HG02973 (cell line): ENCODE measurements around the gene SERPING1.

Experiments used
- ATAC-seq: cut with Tn5 transposase; IDR thresholded peaks from one replicate; pipeline ENCODE4 v1.9.1; 2021; ENCODE audit warnings: moderate library complexity; ENCODE audit not compliant: unreplicated experiment

Gene SERPING1

DNA sequence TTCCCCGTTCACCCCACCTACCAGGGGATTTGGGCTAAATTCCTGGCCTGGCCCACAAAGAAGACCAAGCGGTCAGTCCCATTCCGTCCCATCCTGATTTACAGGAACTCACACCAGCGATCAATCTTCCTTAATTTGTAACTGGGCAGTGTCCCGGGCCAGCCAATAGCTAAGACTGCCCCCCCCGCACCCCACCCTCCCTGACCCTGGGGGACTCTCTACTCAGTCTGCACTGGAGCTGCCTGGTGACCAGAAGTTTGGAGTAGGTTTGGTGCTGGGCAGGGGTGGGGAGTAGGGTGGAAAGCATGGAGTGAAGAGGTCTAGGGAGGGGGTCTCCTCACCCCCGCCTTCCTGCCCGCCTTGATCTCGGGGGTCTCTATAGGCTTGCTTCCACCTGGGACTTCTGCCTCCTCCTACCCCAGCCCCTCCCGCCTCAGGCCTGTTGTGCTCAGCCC is at the start of gene SERPING1:
Gene SERPING1 (plus strand): TSS at position 225 of the 455 bp plus-strand sequence. CDS start 586 bp downstream, outside the sequence.
- no peak for ATAC-seq

DNA sequence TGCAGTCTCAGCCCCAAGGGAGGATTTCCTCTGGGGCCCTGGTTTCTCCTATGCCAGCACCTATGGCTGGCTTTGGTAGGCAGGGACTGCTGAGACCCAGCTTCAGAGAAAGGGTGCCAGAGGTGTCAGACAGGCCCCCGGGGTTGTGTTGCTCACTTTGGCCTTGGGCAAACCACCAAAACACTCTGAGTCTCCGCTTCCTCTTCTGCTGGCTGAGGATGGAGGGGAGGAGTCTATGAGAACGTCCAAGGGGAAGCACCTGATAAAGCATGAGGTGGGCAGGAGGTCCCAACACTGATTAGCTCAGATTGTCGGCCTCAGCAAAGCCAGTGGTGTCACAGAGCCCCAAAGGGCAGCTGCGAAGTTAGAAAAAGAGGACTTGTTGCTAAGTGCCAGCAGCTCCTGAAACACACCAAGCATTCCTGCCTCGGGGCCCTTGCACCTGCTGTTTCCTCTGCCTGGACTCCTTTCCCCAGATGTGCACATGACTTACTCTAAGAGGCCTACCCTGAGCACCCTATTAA is 49.6 kb upstream of the SERPING1 start:
- ATAC-seq = peak; percentile 89

DNA sequence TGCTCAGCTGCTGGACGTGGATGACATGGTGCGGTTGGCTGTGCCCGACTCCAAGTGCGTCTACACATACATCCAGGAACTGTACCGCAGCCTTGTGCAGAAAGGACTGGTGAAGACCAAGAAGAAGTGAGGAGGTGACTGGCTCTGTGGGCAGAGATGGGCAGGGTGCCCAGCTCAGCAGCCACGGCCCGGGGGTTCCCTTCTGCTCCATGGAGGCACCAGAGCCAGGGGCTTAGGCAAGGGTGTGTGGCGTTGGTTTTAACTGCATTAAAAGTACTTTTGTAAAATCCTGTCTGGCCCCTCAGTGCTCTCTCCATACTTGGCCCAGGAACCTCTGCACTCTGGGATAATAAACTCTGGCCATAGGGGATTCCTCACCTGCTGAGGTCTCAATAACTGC is 47.5 kb upstream of the SERPING1 start:
- no peak for ATAC-seq

DNA sequence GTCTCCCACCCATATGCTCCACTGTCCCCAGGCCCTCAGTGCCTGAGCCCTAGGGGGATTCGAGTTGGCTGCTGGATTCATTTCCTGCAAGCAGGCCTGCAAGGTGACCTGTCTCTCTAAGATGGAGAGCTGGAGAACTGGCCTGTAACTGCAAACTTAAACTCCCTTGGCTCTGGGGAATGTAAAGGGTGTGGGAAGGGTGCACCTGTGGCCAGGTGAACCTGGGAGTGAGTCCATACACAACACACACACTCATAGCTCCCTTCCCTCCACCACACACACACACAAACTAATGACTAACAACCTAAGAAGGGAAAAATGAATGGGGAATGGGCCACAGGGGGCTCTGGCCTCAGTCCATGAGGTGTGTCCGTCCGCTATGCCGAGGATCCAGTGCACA is 45.5 kb upstream of the SERPING1 start:
- ATAC-seq = no peak

DNA sequence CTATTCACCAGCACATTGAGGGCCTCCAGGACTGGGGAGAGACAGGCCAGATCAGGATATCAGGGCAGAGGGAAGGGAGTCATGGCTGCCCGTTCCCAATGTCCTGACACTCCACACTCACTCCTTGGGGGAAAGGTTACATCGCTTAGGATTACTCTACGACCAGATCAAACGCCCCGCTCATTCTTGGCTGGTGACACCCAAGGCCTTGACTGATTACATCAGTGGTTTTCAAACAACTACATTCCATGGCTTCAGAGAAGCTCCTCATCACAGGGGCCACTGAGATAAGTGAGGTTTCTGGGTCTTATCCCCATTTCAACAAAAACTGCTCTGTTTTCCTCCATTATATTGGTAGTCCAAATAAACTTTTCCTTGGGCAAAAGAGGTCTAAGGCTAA is 45.0 kb upstream of the SERPING1 start:
- ATAC-seq = no peak

DNA sequence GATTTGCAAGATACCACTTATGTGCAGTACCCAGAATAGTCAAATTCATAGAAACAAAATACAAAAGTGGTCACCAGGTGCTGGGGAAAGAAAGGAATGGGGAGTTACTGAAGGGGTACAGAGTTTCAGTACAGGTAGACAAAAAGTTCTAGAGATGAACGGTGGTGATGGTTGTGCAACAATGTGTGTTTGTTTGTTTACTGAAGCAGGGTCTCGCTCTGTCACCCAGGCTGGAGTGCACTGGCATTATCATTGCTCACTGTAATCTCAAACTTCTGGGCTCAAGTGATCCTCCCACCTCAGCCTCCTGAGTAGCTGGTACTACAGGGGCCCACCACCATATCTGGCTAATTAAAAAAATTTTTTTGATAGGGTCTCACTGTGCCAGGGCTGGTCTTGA is 42.1 kb upstream of the SERPING1 start:
- ATAC-seq = no peak

DNA sequence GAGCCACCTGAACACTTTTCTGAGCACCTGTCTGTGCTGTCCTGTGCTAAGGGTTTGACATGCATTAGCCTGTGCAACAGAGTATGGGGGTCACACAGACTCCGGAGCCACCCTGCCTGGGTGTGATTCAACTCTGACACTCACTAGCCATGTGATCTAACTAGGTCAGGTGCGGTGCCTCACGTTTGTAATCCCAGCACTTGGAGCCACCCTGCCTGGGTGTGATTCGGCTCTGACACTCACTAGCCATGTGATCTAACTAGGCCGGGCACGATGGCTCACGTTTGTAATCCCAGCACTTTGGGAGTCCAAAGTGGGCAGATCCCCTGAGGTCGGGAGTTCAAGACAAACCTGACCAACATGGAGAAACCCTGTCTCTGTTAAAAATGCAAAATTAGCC is 41.4 kb upstream of the SERPING1 start:
- no peak for ATAC-seq

DNA sequence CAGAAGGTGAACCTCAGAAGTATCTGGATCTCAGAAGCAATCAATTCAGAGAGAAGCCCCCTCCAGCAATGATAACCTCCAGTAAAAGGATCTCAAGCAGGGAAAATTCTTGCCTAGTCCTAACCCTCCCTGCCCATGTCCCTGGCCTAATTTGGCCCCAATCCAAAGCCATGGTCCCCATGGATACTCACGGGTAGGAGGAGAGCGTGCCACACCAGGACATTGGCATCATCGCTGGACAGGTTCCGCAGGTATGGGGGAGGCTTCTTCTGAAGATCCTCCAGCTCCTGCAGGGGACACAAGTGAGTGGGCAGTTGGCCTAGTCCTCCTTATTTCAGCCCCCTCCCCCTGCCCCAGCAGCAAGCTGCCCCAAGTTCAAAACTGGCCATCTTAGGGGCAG is 37.3 kb upstream of the SERPING1 start:
- no peak for ATAC-seq

DNA sequence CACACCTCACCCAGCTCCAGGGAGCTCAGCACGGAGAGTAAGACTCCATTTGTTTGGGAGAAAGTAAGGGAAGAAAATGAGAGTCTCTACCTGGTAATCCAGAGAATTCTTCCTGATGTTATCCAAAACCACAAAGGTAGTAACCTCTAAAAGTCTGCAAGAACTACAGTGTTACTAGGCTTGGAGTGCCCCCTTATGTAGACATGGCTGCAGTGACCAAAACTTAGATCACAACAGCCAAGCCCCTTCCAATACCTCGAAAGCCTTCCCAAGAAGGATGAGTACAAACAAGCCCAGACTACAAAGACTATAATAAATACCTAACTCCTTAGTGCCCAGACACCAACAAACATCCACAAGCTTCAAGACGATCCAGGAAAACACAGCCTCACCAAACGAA is 34.9 kb upstream of the SERPING1 start:
- no peak for ATAC-seq

DNA sequence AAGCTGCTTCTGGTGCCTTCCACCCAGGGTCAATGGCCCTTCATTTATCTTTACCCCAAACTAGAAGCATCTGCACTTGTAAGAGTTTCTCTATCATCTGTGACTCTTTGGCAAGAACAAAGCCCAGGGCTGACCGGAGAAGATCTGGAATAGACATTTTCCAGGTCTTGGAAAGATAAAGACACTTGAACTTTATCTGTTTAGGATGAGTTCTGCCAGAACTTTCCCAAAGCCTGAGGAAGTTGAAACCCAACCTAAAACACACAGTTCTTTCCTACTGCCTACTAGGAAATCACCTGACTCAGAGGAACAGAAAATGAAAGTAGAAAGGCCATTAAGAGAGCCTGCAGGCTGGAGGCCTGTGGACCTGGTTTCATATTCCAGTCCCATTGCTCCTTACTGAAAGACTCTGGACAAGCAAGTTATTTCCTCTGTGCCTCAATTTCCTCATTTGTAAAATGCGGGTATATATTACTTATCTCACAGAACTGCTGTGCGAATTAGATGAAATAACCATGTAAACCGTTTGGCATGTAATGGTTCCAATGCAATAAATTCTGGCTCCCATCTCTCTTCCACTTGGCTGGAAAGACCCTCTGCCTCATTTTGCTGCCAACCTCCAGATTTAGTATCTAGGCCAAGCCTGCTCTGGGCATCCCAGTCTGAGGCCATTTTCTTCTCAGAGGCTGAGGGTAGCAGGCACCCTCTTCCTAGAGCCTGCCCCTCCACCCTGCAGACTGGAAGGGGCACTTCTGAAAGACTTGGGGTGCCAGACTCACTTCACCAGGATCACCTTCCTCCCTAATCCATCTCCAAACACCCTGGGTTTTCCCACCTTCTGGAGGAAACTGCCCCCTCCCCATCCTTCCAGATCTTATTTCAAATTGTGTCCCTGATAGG is 31.2 kb upstream of the SERPING1 start:
- peak; percentile 76 for ATAC-seq

DNA sequence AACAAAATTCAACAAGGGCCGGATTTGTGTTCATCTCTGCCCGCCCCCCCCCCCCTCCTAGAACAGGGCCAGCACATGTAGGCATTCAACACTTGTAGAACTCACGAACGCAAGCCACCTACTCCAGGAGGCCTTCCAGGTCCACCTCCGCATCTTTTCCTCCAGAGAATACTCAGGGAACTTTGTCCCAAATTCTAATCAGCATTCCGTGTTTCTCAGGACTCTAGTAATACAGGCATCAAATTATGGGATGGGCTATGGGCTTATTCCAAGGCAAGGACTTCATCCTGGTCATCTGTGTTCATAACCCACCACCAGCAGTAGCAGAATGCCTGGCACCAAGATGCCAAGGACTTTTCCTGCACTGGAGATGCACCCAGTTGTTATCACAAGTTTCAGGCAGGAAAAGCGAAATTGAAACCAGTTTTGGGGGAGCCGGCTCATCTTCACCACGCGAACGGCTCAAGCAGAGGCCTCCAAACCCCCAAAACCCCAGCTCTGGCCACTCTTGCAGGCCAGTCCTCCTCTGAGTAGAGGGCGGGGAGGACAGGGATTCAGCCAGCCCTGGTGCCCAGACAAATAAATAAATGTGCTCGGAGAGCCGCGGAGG is 30.5 kb upstream of the SERPING1 start:
- ATAC-seq = no peak

DNA sequence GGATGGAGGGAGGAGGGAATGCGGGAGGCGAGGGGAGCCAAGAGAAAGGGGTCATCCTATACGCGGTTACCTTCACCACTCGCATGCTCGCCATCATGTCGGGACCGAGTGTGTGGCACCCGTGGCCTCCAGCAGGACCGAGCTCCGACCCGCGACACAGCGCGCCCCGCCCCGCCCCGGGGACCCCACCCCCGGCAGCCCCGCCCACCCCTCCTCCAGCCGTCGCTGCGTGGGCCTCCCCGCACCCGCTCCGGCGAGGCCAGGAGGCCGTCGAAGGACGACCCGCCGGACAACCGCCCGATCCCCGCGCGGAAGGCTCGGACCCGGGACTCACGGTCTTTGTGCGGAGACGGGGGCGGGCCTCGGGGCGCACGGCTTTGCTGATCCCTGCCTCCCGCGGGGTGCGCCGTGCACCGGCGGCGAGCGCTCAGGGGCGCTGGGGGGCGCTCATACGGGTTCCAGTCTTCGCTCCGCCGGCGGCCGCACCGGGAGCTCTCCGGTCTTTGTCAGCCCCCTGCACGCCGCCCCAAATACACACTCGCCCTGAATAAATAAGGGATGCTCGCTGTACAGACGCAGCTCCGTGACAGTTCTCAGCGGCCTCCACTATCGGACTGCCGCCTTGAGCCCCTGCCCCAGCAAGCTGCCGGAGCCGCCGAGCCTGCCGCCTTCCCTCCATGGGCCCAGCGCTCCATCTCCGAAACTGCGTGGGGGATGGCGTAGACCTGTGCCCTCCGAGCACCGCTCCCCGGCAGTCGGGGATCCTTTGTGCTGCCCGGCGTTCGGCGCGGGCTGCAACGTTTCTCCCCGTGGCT is 29.8 kb upstream of the SERPING1 start, which contains the start of gene UBE2L6:
Gene UBE2L6 (minus strand): TSS at position 158 of the 815 bp plus-strand sequence. CDS start 61 bp downstream, at position 97.
- peak; percentile 34 for ATAC-seq

DNA sequence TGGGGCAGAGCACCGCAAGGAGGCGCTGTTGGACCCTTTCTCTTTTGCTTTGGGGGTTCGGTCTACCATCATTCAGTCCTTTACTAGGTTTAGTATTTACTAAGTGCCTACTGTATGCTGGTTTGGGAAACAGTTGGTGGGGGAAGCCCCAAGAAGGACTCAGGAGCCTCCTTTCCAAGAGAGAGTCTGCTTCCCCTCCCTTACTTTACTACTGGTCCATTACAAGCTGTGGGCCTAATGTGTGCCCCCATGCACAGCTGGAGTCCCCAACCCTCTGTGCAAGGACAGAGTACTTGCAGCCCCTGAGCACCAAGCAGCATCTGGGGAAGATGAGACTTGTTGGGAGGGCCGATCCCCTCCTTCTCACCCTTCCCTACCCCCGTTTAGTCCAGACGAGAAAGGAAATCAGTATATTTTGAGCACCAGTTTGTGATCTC is 29.1 kb upstream of the SERPING1 start:
- ATAC-seq = peak; percentile 64

DNA sequence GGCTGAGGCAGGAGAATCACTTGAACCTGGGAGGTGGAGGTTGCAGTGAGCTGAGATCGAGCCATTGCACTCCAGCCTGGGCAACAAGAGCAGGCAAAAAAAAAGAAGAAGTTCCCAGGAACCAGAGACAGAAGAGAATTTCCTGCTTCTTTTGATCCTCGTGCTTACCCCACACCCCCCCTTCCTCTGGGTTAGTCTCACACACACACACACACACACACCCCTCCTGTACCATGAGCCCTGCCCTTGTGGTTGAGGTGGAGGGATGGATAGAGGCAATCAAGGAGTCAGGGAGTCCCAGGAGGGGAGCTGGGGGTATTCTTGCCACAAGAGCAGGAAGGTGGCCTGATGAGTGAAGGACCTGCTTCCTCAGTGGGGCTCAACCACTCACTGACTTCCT is 25.9 kb upstream of the SERPING1 start:
- ATAC-seq = no peak

DNA sequence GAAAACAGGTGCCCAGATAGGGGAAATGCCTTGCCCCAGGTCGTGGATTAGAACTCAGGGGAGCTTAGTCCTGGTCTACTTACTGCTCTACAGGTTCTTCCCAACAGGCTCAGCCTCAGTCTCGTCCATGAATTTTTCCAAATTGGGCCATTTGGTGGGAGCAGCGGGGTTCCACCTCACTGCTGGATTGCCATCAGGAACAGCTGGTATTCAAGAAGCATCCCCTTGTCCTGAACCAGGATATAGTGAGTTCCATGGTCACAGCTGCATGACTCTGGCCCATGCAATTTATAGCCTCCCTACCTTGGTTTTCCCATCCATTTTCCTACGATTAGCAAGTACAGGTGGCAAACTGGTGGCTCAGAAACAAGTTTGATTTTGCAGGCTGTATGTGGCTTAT is 23.4 kb upstream of the SERPING1 start:
- no peak for ATAC-seq

DNA sequence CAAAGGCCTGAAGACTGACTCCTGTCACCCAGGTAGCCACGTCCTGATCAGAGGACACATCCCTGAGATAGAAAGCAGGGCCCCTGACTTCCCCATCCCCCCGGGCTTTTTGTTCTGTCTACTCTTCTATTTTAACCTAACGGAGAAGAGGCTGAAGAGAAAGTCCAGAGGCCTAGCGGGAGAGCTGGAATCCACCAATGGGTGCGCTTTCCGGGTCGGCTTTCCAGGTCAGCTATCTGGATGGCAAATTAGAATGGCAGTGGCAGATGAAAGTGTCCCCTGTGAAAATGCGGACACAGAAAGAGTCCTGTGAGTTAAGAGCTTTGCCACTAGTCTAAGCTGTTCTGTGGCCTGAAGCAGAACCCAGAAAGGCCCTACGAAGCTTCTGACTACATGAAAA is 13.1 kb upstream of the SERPING1 start:
- ATAC-seq = no peak

DNA sequence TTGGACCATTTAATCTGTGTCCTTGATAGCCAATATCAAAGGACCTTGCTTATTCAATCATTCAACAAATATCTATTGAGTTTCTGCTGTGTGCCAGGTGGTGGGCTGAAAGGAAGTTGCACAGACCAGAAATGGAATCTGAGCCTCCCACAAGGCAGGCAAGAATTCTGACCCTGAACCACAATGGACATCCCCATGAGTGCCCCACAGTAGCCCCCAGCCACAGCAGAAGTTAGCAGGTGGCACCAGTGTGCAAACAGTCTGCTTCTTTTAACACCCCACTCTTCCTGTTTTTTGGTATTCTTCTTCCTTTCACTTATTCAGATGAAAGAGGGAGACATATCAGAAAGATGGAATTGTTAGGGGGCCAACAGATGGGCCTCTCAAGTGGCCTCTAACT is 12.2 kb upstream of the SERPING1 start:
- no peak for ATAC-seq

DNA sequence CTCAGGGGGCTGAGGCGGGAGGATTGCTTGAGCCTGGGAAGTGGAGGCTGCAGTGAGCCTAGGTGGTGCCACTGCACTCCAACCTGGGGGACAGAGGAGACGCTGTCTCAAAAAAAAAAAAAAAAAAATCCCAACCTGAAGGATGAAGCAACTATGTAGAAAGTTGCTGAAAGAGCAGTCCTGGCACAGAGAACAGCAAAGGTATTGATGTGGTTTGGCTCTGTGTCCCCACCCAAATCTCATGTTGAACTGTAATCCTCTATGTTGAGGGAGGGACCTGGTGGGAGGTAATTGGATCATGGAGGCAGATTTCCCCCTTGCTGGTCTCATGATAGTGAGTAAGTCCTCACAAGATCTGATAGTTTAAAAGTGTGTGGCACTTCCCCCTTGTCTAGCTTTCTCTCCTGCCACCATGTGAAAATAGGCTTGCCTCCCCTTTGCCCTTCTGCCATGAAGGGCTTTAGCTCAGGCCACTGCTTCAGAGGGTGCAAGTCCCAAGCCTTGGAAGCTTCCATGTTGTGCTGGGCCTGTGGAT is 10.7 kb upstream of the SERPING1 start:
- ATAC-seq = no peak

DNA sequence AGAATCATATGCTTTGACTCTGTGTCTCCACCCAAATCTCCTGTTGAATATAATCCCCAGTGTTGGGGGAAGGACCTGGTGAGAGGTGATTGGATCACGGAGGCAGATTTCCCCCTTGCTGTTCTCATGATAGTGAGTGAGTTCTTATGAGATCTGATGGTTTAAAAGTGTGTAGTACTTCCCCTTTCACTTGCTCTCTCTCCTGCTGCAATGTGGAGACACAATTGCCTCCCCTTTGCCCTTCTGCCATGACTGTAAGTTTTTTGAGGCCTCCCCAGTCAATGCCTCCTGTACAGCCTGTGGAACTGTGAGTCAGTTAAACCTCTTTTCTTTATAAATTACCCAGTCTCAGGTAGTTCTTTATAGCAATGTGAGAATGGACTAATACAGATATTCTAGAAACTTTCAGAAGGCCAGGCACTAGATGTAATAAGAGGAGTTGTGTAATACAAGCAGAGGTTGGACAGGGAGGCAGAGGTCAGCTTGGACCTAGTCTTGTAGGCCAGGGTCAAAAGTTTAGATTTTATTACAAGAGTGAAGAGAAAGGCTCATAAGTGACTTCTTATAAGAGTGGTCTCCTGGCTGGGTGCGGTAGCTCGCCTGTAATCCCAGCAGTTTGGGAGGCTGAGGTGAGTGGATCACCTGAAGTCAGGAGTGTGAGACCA is 9.3 kb upstream of the SERPING1 start:
- ATAC-seq = no peak

DNA sequence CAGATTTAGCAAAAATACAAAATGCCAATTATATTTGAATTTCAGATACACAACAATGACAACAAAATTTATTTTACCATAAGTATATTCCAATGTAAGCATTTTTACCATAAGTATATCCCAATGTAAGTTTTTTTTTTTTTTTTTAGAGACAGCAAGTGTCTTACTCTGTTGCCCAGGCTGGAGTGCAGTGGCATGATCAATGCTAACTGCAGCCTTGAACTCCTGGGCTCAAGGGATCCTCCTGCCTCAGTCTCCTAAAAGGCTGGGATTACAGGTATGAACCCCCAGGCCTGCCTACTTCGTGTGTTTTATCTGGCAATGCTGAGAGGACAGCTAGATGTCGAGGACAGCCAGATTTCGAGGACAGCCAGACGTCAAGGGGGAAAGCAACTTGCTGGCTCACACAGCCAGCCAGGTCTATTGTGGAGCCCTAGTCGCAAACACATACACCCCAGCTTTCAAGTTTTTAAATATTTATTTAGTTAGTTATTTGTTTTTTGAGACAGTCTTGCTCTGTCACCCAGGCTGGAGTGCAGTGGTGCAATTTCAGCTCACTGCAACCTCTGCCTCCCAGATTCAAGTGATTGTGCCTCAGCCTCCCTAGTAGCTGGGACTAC is 1.1 kb upstream of the SERPING1 start:
- no peak for ATAC-seq
